PC-9 (cell line): ENCODE measurements around the gene POLG2. TPM values are rescaled to one million over a fixed set of nuclear protein-coding genes. Genes with fewer than 3 reads are reported as not detected.
A peak's percentile ranks its signal among the peaks of the same experiment; 100 is the strongest.

ENCODE experiments used
- BruUV-seq: library from RNA; stranded (reverse); fragments of 400-500 nt; replicated peaks from 2 replicates; lab custom pipeline; 2021; lab: Mats Ljungman, UMichigan
- CTCF ChIA-PET: fragments of 300-600 bp; sonication (Branson Sonifier 250); formaldehyde crosslinking; loops from one replicate; lab custom pipeline; 2022; ENCODE audit warnings: antibody characterized with exemption; lab: Charles Lee
- POLR2A ChIA-PET: fragments of 300-600 bp; sonication (Branson Sonifier 250); formaldehyde crosslinking; loops from one replicate; lab custom pipeline; 2022; ENCODE audit warnings: antibody characterized with exemption; ENCODE audit not compliant: unreplicated experiment; lab: Charles Lee
- DNase-seq, 2 experiments: peaks; one replicate each; pipeline versions ENCODE4 v3.0.0 to v3.0.0-alpha.2; 2015 to 2022; ENCODE audit warnings: mixed read lengths in 1 of 2
- H2AFZ ChIP-seq: fragments of 200-600 bp; sonication (generic); 2 replicates; pipeline ENCODE4 v1.8.1; 2017; ENCODE audit warnings: antibody characterized with exemption
- H3F3A ChIP-seq: fragments of 200-600 bp; sonication (generic); 2 replicates; pipeline ENCODE4 v1.8.1; 2017; ENCODE audit warnings: antibody characterized with exemption, mild to moderate bottlenecking, low read depth; ENCODE audit not compliant: insufficient read depth
- H3K27ac ChIP-seq: fragments of 200-600 bp; sonication (generic); 2 replicates; pipeline ENCODE4 v1.6.1; 2016; ENCODE audit warnings: mixed run types
- H3K27me3 ChIP-seq: fragments of 200-600 bp; sonication (generic); 2 replicates; pipeline ENCODE4 v1.6.1; 2016; ENCODE audit warnings: low read depth, mixed run types; ENCODE audit not compliant: insufficient read depth
- H3K36me3 ChIP-seq: fragments of 200-600 bp; sonication (generic); 2 replicates; pipeline ENCODE4 v1.6.1; 2016; ENCODE audit warnings: low read depth, mixed run types
- H3K4me1 ChIP-seq: fragments of 200-600 bp; sonication (generic); replicated peaks from 2 replicates; pipeline ENCODE4 v1.6.1; 2016; ENCODE audit warnings: mixed run types; ENCODE audit not compliant: insufficient read depth
- H3K4me2 ChIP-seq: fragments of 200-600 bp; sonication (generic); 2 replicates; pipeline ENCODE4 v1.6.1; 2017; ENCODE audit warnings: mixed run types
- H3K4me3 ChIP-seq: fragments of 200-600 bp; sonication (generic); 2 replicates; pipeline ENCODE4 v1.6.1; 2016; ENCODE audit warnings: mixed run types
- H3K79me2 ChIP-seq: fragments of 200-600 bp; sonication (generic); 2 replicates; pipeline ENCODE4 v1.6.1; 2017; ENCODE audit warnings: low read depth, mixed run types
- H3K9me2 ChIP-seq: fragments of 200-600 bp; sonication (generic); 2 replicates; pipeline ENCODE4 v1.8.1; 2017; ENCODE audit warnings: mild to moderate bottlenecking; ENCODE audit not compliant: insufficient read depth
- H3K9me3 ChIP-seq: fragments of 200-600 bp; sonication (generic); 2 replicates; pipeline ENCODE4 v1.8.1; 2016; ENCODE audit warnings: low read depth; ENCODE audit not compliant: insufficient read depth
- H4K20me1 ChIP-seq: fragments of 200-600 bp; sonication (generic); 2 replicates; pipeline ENCODE4 v1.8.1; 2017; ENCODE audit not compliant: insufficient read depth
- EZH2 ChIP-seq: fragments of 200-600 bp; sonication (generic); IDR thresholded peaks from 2 replicates; pipeline ENCODE4 v1.8.0; 2017; ENCODE audit warnings: antibody characterized with exemption, low read depth
- intact Hi-C: fragments of 100-400 bp; cut with micrococcal nuclease; formaldehyde crosslinking; loops from one replicate; pipeline ENCODE4 v1.10.0; 2022; ENCODE audit not compliant: unreplicated experiment
- total RNA-seq: library from RNA; stranded (reverse); gene quantifications from 2 replicates; pipeline ENCODE4 v1.2.3, GENCODE V29; 2021
- TF ChIP-seq, protein P1 (sequence below): fragments of 200-600 bp; sonication (generic); conservative IDR thresholded peaks from 2 replicates; pipeline ENCODE4 v1.6.1; 2017; ENCODE audit warnings: mixed run types, antibody characterized with exemption, mild to moderate bottlenecking, moderate library complexity

Gene POLG2
- total RNA-seq, 1 experiment from 2014 or later: 23.3 TPM

GRCh38 chr17:64502021-64502420 lies 5.2 kb upstream of the POLG2 start:
- H3K27ac ChIP-seq: 0 out of 2 replicates have a peak overlapping the region, but pooled peaks have one; percentile 8
- CTCF ChIA-PET: no interaction called here

GRCh38 chr17:64500862-64501765 lies 4.3 kb upstream of the POLG2 start:
- Histone ChIP-seq H3K27me3 (no peaks in the 10 kb centered on the region), H3K9me2 (no peaks in the 10 kb centered on the region), H3K4me2 (no peak overlapping the region), H3K79me2 (peaks cover 72% of the 10 kb centered on the region), H3F3A (peaks cover 95% of the 10 kb centered on the region), H3K36me3 (peaks cover 65% of the 10 kb centered on the region), H3K4me1 (peaks cover 48% of the 10 kb centered on the region), H4K20me1 (peaks cover 79% of the 10 kb centered on the region), H2AFZ (no peak overlapping the region), H3K4me3 (no peak overlapping the region), H3K9me3 (no peaks in the 10 kb centered on the region), H3K27ac (0 out of 2 replicates have a peak overlapping the region, but pooled peaks have one; percentile 90)
- ChIA-PET POLR2A (no interaction called here), CTCF (no interaction called here)
- DNase-seq: no peak
- intact Hi-C loops: no loop called here
- no TSS peak for BruUV-seq
- no peak for TF ChIP-seq EZH2
- TF ChIP-seq, protein P1, sequence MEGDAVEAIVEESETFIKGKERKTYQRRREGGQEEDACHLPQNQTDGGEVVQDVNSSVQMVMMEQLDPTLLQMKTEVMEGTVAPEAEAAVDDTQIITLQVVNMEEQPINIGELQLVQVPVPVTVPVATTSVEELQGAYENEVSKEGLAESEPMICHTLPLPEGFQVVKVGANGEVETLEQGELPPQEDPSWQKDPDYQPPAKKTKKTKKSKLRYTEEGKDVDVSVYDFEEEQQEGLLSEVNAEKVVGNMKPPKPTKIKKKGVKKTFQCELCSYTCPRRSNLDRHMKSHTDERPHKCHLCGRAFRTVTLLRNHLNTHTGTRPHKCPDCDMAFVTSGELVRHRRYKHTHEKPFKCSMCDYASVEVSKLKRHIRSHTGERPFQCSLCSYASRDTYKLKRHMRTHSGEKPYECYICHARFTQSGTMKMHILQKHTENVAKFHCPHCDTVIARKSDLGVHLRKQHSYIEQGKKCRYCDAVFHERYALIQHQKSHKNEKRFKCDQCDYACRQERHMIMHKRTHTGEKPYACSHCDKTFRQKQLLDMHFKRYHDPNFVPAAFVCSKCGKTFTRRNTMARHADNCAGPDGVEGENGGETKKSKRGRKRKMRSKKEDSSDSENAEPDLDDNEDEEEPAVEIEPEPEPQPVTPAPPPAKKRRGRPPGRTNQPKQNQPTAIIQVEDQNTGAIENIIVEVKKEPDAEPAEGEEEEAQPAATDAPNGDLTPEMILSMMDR: no peak

More at GRCh38 chr17:64502021-64502420, 5.2 kb upstream of the POLG2 start:
- POLR2A ChIA-PET: no interaction called here
- no TSS peak for BruUV-seq
- Histone ChIP-seq H2AFZ (no peak overlapping the region), H3F3A (peaks cover 92% of the 10 kb centered on the region), H3K9me3 (no peaks in the 10 kb centered on the region), H3K9me2 (no peaks in the 10 kb centered on the region), H3K4me3 (no peak overlapping the region), H4K20me1 (peaks cover 79% of the 10 kb centered on the region), H3K4me2 (no peak overlapping the region), H3K4me1 (peaks cover 47% of the 10 kb centered on the region), H3K36me3 (peaks cover 65% of the 10 kb centered on the region), H3K27me3 (no peaks in the 10 kb centered on the region), H3K79me2 (peaks cover 70% of the 10 kb centered on the region)
- TF ChIP-seq EZH2: no peak
- TF ChIP-seq, protein P1: no peak
- no peak for DNase-seq
- intact Hi-C loops: no loop called here

DNA sequence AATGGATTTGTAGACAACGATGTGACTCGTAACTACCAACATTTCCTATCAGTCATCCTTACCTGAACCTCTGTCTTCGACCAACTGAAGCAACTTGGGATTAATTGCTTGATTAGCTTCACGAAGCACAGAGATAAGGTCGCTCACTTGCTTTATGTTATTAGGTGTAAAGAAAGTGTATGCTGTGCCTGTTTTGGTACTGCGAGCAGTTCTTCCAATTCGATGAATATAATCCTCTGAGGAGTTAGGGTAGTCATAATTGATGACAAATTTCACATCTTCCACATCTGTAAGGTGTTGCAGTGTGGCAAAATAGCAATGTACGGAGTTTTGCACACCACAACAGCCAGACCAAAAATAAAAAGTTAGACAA lies 3.6 kb upstream of the POLG2 start:
- TF ChIP-seq EZH2: no peak
- TF ChIP-seq, protein P1: no peak
- BruUV-seq: no TSS peak
- H4K20me1 ChIP-seq: peaks cover 79% of the 10 kb centered on the region
- intact Hi-C loops: no loop called here
- H3K4me1 ChIP-seq: peaks cover 54% of the 10 kb centered on the region
- no peaks in the 10 kb centered on the region for H3K9me2 ChIP-seq
- H3F3A ChIP-seq: peaks cover 94% of the 10 kb centered on the region
- no peak for DNase-seq
- H3K79me2 ChIP-seq: peaks cover 72% of the 10 kb centered on the region
- H3K36me3 ChIP-seq: peaks cover 65% of the 10 kb centered on the region
- H3K4me3 ChIP-seq: no peak overlapping the region
- no peaks in the 10 kb centered on the region for H3K27me3 ChIP-seq
- ChIA-PET CTCF (no interaction called here), POLR2A (no interaction called here)
- H3K4me2 ChIP-seq: no peak overlapping the region
- H2AFZ ChIP-seq: no peak overlapping the region
- 0 out of 2 replicates have a peak overlapping the region, but pooled peaks have one; percentile 90 for H3K27ac ChIP-seq
- H3K9me3 ChIP-seq: no peaks in the 10 kb centered on the region
